ENCODE results near the gene SIVA1. TPM values are rescaled to one million over a fixed set of nuclear protein-coding genes. Genes with fewer than 3 reads are reported as not detected.
A peak's percentile ranks its signal among the peaks of the same experiment; 100 is the strongest.

Gene SIVA1
- total and polyA plus RNA-seq, 7 experiments from 2014 or later, result 61.4 to 276 (median 91.6) TPM

GRCh38 chr14:104718871-104719270 lies 34.1 kb upstream of the SIVA1 start:
- no peak overlapping the region for H3K4me3 ChIP-seq (ENCODE audit: low read length)
- POLR2A ChIA-PET, result no interaction called here
- H3K36me3 ChIP-seq (ENCODE audit: control insufficient read depth in 2 of 3, insufficient read depth in 3 of 3, low read length in 3 of 3), result peaks cover 0 to 36% (median 7%) of the 10 kb centered on the region in 3 experiments
- Mint-ChIP-seq H3K27me3 (no peaks in the 10 kb centered on the region), H3K27ac (no peak overlapping the region), H3K4me1 (peaks cover 0 to 7% (median 0%) of the 10 kb centered on the region in 7 donors), H3K36me3 (peaks cover 0 to 8% (median 0%) of the 10 kb centered on the region in 5 donors), H3K9me3 (no peaks in the 10 kb centered on the region), H3K4me3 (no peak overlapping the region)
- CTCF ChIA-PET, result no interaction called here
- no peaks in the 10 kb centered on the region for H3K9me3 ChIP-seq (ENCODE audit: control insufficient read depth in 2 of 3, low read length in 3 of 3)
- no peak for ATAC-seq
- H3K4me1 ChIP-seq (ENCODE audit: control insufficient read depth in 2 of 2, insufficient read depth in 2 of 2, low read length in 2 of 2), result peaks cover 0 to 6% of the 10 kb centered on the region in 2 donors
- intact Hi-C loops (cut with micrococcal nuclease), result no loop called here
- H3K27ac ChIP-seq (ENCODE audit: low read depth, low read length), result no peak overlapping the region
- DNase-seq, result no peak
- no peaks in the 10 kb centered on the region for H3K27me3 ChIP-seq (ENCODE audit: control insufficient read depth in 2 of 2, insufficient read depth in 2 of 2, low read length in 2 of 2)

- intact Hi-C loops (cut with micrococcal nuclease), result no loop called here
- no peaks in the 10 kb centered on the region for H3K27me3 ChIP-seq (ENCODE audit: control insufficient read depth in 2 of 2, insufficient read depth in 2 of 2, low read length in 2 of 2)
- peaks cover 0 to 31% (median 3%) of the 10 kb centered on the region in 3 experiments for H3K36me3 ChIP-seq (ENCODE audit: control insufficient read depth in 2 of 3, insufficient read depth in 3 of 3, low read length in 3 of 3)
- POLR2A ChIA-PET, result no interaction called here
- Mint-ChIP-seq H3K4me3 (no peak overlapping the region), H3K27me3 (no peaks in the 10 kb centered on the region), H3K27ac (no peak overlapping the region), H3K36me3 (peaks cover 0 to 8% (median 0%) of the 10 kb centered on the region in 5 donors), H3K4me1 (peaks cover 0 to 7% (median 0%) of the 10 kb centered on the region in 7 donors), H3K9me3 (no peaks in the 10 kb centered on the region)
- ATAC-seq (no peak), DNase-seq (no peak)
- peaks cover 0 to 6% of the 10 kb centered on the region in 2 donors for H3K4me1 ChIP-seq (ENCODE audit: control insufficient read depth in 2 of 2, insufficient read depth in 2 of 2, low read length in 2 of 2)
- CTCF ChIA-PET, result no interaction called here
- H3K4me3 ChIP-seq (ENCODE audit: low read length), result no peak overlapping the region
- H3K9me3 ChIP-seq (ENCODE audit: control insufficient read depth in 2 of 3, low read length in 3 of 3), result no peaks in the 10 kb centered on the region
- H3K27ac ChIP-seq (ENCODE audit: low read depth, low read length), result no peak overlapping the region
Measured at GRCh38 chr14:104719343-104719742, 33.6 kb upstream of the SIVA1 start.

GRCh38 chr14:104721505-104722431 lies 31.2 kb upstream of the SIVA1 start:
- Mint-ChIP-seq H3K4me1 (peaks cover 0 to 7% (median 0%) of the 10 kb centered on the region in 7 donors), H3K4me3 (peak overlapping the region in 4 of 10 donors; percentile 35 to 73 (median 40)), H3K27ac (peak overlapping the region in 1 of 9 donors; percentile 47), H3K9me3 (no peaks in the 10 kb centered on the region), H3K36me3 (peaks cover 0 to 6% (median 0%) of the 10 kb centered on the region in 5 donors), H3K27me3 (no peaks in the 10 kb centered on the region)
- ChIA-PET CTCF (interaction anchor here (1.3 kb wide), 2 partner anchors 30 to 56 kb away, joined by 4 to 5 read pairs; partner anchors contain the start of gene SIVA1), POLR2A (interaction anchor here (0.9 kb wide), 1 partner anchor 19 kb away, joined by 3 read pairs; no protein-coding TSS in a partner anchor)
- peaks cover 0 to 9% (median 0%) of the 10 kb centered on the region in 3 experiments for H3K36me3 ChIP-seq (ENCODE audit: control insufficient read depth in 2 of 3, insufficient read depth in 3 of 3, low read length in 3 of 3)
- ATAC-seq (no peak), DNase-seq (no peak)
- no peak overlapping the region for H3K27ac ChIP-seq (ENCODE audit: low read depth, low read length)
- H3K9me3 ChIP-seq (ENCODE audit: control insufficient read depth in 2 of 3, low read length in 3 of 3), result no peaks in the 10 kb centered on the region
- no peaks in the 10 kb centered on the region for H3K27me3 ChIP-seq (ENCODE audit: control insufficient read depth in 2 of 2, insufficient read depth in 2 of 2, low read length in 2 of 2)
- intact Hi-C loops (cut with micrococcal nuclease), result loop anchor here in 1 of 2 donors (5.0 kb wide), 1 partner anchor 46 kb away; no protein-coding TSS in a partner anchor
- H3K4me3 ChIP-seq (ENCODE audit: low read length), result no peak overlapping the region
- peaks cover 0 to 6% of the 10 kb centered on the region in 2 donors for H3K4me1 ChIP-seq (ENCODE audit: control insufficient read depth in 2 of 2, insufficient read depth in 2 of 2, low read length in 2 of 2)

GRCh38 chr14:104722938-104723650 lies 29.9 kb upstream of the SIVA1 start:
- ChIA-PET CTCF (interaction anchor here (1.2 kb wide), 1 partner anchor 11 kb away, joined by 3 read pairs; no protein-coding TSS in a partner anchor), POLR2A (interaction anchor here (0.8 to 2.2 kb wide), 2 partner anchors 25 to 30 kb away, joined by 3 to 10 read pairs; partner anchors contain the start of gene SIVA1)
- H3K4me3 Mint-ChIP-seq, result peak overlapping the region in 3 of 10 donors; percentile 29 to 49 (median 39)
- Histone ChIP-seq H3K27ac (ENCODE audit: low read depth, low read length) (no peak overlapping the region), H3K4me1 (ENCODE audit: control insufficient read depth in 2 of 2, insufficient read depth in 2 of 2, low read length in 2 of 2) (peaks cover 0 to 6% of the 10 kb centered on the region in 2 donors), H3K27me3 (ENCODE audit: control insufficient read depth in 2 of 2, insufficient read depth in 2 of 2, low read length in 2 of 2) (no peaks in the 10 kb centered on the region), H3K4me3 (ENCODE audit: low read length) (no peak overlapping the region), H3K36me3 (ENCODE audit: control insufficient read depth in 2 of 3, insufficient read depth in 3 of 3, low read length in 3 of 3) (peaks cover 0 to 9% (median 0%) of the 10 kb centered on the region in 3 experiments), H3K9me3 (ENCODE audit: control insufficient read depth in 2 of 3, low read length in 3 of 3) (no peaks in the 10 kb centered on the region)
- peaks cover 0 to 5% (median 0%) of the 10 kb centered on the region in 7 donors for H3K4me1 Mint-ChIP-seq
- no peaks in the 10 kb centered on the region for H3K27me3 Mint-ChIP-seq
- ATAC-seq (no peak), DNase-seq (no peak)
- no peak overlapping the region for H3K27ac Mint-ChIP-seq
- H3K9me3 Mint-ChIP-seq, result no peaks in the 10 kb centered on the region
- H3K36me3 Mint-ChIP-seq, result peaks cover 0 to 3% (median 0%) of the 10 kb centered on the region in 5 donors
- intact Hi-C loops (cut with micrococcal nuclease), result loop anchor here in 1 of 2 donors (1.0 to 5.0 kb wide), 2 partner anchors 44 to 103 kb away; no protein-coding TSS in a partner anchor

- ChIA-PET POLR2A (interaction anchor here (2.2 kb wide), 1 partner anchor 29 kb away, joined by 10 read pairs; the partner anchor contains the start of gene SIVA1), CTCF (interaction anchor here (1.2 kb wide), 1 partner anchor 11 kb away, joined by 3 read pairs; no protein-coding TSS in a partner anchor)
- intact Hi-C loops (cut with micrococcal nuclease), result loop anchor here (1.0 to 5.0 kb wide), 5 partner anchors 28 to 297 kb away; partner anchors contain the start of gene CDCA4 (in 1 of the 2)
- Histone ChIP-seq H3K4me3 (ENCODE audit: low read length) (peak within 1 kb of the TSS; percentile 70), H3K27me3 (ENCODE audit: control insufficient read depth in 2 of 2, insufficient read depth in 2 of 2, low read length in 2 of 2) (no peaks in the 10 kb centered on the region), H3K36me3 (ENCODE audit: control insufficient read depth in 2 of 3, insufficient read depth in 3 of 3, low read length in 3 of 3) (peaks cover 0 to 7% (median 0%) of the 10 kb centered on the region in 3 experiments), H3K9me3 (ENCODE audit: control insufficient read depth in 2 of 3, low read length in 3 of 3) (no peaks in the 10 kb centered on the region), H3K27ac (ENCODE audit: low read depth, low read length) (peak within 1 kb of the TSS; percentile 58), H3K4me1 (ENCODE audit: control insufficient read depth in 2 of 2, insufficient read depth in 2 of 2, low read length in 2 of 2) (peaks cover 0 to 6% of the 10 kb centered on the region in 2 donors)
- peaks cover 0 to 7% (median 0%) of the 10 kb centered on the region in 7 donors for H3K4me1 Mint-ChIP-seq
- peak within 1 kb of the TSS; percentile 43 to 80 (median 63) for H3K4me3 Mint-ChIP-seq
- DNase-seq, result peak; percentile 39 to 79 (median 68)
- H3K27ac Mint-ChIP-seq, result peak within 1 kb of the TSS in 1 of 9 donors; percentile 22
- H3K36me3 Mint-ChIP-seq, result peaks cover 0 to 3% (median 0%) of the 10 kb centered on the region in 5 donors
- H3K9me3 Mint-ChIP-seq, result no peaks in the 10 kb centered on the region
- no peaks in the 10 kb centered on the region for H3K27me3 Mint-ChIP-seq
- ATAC-seq, result peak; percentile 89
Measured at GRCh38 chr14:104723651-104724406, 29.1 kb upstream of the SIVA1 start, which contains the start of gene ADSS1. Gene ADSS1, plus strand, starts transcription at chr14:104724229. Its CDS starts 42 bp downstream, at chr14:104724271.

Measured in naive thymus-derived CD4-positive, alpha-beta T cell (primary cell).